Measurements from ENCODE around the gene MKNK1.

The MKNK1 gene

DNA sequence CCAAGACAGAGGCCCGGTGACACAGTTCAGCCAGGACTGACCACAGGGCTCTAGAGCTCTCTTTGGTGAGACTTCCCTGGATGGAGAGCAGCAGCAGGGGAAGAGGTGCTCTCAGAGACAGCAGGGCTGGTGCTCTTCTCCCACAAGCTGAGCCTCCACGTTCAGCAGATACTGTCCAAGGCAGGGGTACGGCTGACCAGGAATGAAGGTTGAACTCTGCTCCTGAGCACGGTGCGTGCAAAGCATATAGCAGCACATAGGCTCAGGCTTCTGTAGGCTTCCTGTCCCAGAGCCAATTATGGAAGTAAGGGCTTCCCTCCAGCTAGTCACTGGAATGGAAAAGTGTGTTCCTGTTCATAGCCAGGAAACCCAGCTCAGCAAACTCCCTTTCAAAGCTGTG, 90.5 kb downstream of the MKNK1 start:
- TF ChIP-seq, protein P1, sequence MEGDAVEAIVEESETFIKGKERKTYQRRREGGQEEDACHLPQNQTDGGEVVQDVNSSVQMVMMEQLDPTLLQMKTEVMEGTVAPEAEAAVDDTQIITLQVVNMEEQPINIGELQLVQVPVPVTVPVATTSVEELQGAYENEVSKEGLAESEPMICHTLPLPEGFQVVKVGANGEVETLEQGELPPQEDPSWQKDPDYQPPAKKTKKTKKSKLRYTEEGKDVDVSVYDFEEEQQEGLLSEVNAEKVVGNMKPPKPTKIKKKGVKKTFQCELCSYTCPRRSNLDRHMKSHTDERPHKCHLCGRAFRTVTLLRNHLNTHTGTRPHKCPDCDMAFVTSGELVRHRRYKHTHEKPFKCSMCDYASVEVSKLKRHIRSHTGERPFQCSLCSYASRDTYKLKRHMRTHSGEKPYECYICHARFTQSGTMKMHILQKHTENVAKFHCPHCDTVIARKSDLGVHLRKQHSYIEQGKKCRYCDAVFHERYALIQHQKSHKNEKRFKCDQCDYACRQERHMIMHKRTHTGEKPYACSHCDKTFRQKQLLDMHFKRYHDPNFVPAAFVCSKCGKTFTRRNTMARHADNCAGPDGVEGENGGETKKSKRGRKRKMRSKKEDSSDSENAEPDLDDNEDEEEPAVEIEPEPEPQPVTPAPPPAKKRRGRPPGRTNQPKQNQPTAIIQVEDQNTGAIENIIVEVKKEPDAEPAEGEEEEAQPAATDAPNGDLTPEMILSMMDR (IDR thresholded peaks at IDR 0.05; ENCODE audit: low read depth, low read length) = no peak
- no peaks in the 10 kb centered on the region for H3K27me3 ChIP-seq
- H3K9me3 ChIP-seq = no peaks in the 10 kb centered on the region
- DNase-seq = no peak
- no peaks in the 10 kb centered on the region for H3K4me1 ChIP-seq
- no peak overlapping the region for H3K4me3 ChIP-seq (ENCODE audit: low read depth, low read length)
- H3K36me3 ChIP-seq = no peaks in the 10 kb centered on the region

GRCh38 chr1:46512792-46513190, 91.3 kb downstream of the MKNK1 start:
- no peak overlapping the region for H3K4me3 ChIP-seq (ENCODE audit: low read depth, low read length)
- H3K27me3 ChIP-seq = no peaks in the 10 kb centered on the region
- TF ChIP-seq, protein P1 (IDR thresholded peaks at IDR 0.05; ENCODE audit: low read depth, low read length) = no peak
- DNase-seq = no peak
- no peaks in the 10 kb centered on the region for H3K36me3 ChIP-seq
- no peaks in the 10 kb centered on the region for H3K9me3 ChIP-seq
- no peaks in the 10 kb centered on the region for H3K4me1 ChIP-seq

DNA sequence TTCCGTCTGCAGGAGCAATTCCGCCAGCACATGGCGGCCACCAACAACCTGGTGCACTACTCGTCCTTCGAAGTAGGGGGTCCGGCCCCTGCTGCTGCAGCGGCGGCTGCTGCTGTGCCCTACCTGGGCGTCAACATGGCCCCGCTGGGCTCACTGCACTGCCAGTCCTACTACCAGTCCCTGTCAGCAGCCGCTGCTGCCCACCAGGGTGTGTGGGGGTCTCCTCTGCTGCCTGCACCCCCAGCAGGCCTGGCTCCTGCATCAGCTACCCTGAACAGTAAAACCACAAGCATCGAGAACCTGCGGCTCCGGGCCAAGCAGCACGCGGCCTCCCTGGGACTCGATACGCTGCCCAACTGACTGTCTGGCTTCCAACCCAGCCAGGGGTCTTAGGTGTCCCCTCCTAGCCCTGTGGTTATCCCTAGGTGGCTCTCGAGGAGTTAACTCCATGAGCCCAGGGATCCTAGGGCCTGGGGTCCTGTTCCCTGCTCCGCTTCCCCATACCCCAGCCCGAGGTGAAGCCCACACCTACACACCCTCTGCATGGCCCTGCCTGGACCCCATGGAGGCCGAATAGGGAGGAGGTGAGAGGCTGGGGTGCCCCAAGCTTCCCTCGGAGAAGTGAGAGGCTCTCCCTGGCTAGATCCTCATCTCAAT, 91.8 kb downstream of the MKNK1 start:
- no peaks in the 10 kb centered on the region for H3K4me1 ChIP-seq
- TF ChIP-seq, protein P1 (IDR thresholded peaks at IDR 0.05; ENCODE audit: low read depth, low read length) = no peak
- no peak overlapping the region for H3K4me3 ChIP-seq (ENCODE audit: low read depth, low read length)
- no peaks in the 10 kb centered on the region for H3K36me3 ChIP-seq
- no peaks in the 10 kb centered on the region for H3K27me3 ChIP-seq
- no peak for DNase-seq
- no peaks in the 10 kb centered on the region for H3K9me3 ChIP-seq

GRCh38 chr1:46510998-46511365, 93.1 kb downstream of the MKNK1 start:
- Histone ChIP-seq H3K27me3 (no peaks in the 10 kb centered on the region), H3K9me3 (no peaks in the 10 kb centered on the region), H3K4me1 (no peaks in the 10 kb centered on the region), H3K36me3 (no peaks in the 10 kb centered on the region), H3K4me3 (ENCODE audit: low read depth, low read length) (no peak overlapping the region)
- TF ChIP-seq, protein P1 (IDR thresholded peaks at IDR 0.05; ENCODE audit: low read depth, low read length) = no peak
- DNase-seq = no peak

DNA sequence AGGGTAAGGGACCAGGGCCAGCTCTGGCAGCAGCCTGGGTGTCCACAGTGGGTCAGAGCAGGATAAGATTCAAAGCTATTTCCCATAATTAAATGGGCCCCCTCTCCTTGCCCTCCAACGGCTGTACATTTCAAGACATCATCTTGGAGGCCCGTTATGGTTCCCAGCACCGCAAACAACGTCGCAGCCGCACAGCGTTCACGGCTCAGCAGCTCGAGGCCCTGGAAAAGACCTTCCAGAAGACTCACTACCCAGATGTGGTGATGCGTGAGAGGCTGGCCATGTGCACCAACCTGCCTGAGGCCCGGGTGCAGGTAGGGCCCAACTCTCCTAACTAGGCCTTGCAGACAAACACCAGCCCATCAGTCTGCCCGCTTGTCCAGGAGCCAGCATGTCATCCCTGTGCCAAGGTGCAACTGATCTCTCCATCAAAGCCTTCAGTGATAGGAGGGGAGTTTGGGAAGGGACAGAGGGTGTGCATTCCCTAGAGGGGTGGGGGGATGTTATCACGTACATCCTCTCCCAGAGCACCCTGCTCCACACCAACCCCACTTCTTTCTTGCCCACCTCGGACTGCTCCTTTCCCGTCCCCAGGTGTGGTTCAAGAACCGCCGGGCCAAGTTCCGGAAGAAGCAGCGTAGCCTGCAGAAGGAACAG, 93.6 kb downstream of the MKNK1 start:
- Histone ChIP-seq H3K27me3 (no peaks in the 10 kb centered on the region), H3K36me3 (no peaks in the 10 kb centered on the region), H3K9me3 (no peaks in the 10 kb centered on the region), H3K4me1 (no peaks in the 10 kb centered on the region), H3K4me3 (ENCODE audit: low read depth, low read length) (no peak overlapping the region)
- TF ChIP-seq, protein P1 (IDR thresholded peaks at IDR 0.05; ENCODE audit: low read depth, low read length) = no peak
- DNase-seq = no peak

- no peak overlapping the region for H3K4me3 ChIP-seq (ENCODE audit: low read depth, low read length)
- no peaks in the 10 kb centered on the region for H3K9me3 ChIP-seq
- no peaks in the 10 kb centered on the region for H3K4me1 ChIP-seq
- DNase-seq = no peak
- TF ChIP-seq, protein P1 (IDR thresholded peaks at IDR 0.05; ENCODE audit: low read depth, low read length) = no peak
- no peaks in the 10 kb centered on the region for H3K27me3 ChIP-seq
- no peaks in the 10 kb centered on the region for H3K36me3 ChIP-seq
Measured at GRCh38 chr1:46508757-46509156, 95.3 kb downstream of the MKNK1 start.

Data from BE2C (cell line).